ENCODE measurements around the gene KAT2B.
"Not testable (repeated sequence)": the region's sequence is repeated elsewhere in the genome, so short reads cannot be mapped to it uniquely, and the experiment has no call there.

Gene KAT2B

DNA sequence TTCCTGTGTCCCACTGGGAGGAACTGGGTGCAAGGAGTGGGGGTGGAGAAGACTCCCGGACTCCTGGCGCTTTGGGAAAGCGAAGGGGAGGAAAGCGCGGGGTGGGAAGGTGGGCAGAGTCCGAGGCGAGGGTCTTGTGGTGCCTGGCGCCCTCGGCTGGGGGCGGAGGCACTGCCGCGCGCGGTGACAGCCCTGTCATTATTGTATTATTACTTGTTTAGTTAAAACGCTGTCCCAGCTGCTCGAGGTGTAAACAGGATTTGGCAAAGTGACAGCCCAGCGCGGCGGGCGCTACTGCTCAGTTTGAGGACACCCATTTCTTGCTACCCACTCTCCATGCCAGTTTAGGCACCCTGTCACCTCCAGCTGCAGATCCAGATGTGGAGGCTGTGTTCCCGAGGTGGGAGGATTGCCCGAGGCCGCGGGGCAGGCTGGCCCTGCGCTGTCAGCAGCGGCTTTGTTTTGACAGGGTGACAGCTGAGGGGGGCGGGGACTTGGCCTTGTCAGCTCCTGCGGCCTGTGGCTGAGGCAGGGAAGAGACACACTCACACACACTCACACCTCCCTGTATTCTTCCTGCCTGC lies 1.0 kb downstream of the KAT2B start:
- in situ Hi-C loops (cut with MboI; ENCODE audit: low sequenced_read_pairs): no loop called here

DNA sequence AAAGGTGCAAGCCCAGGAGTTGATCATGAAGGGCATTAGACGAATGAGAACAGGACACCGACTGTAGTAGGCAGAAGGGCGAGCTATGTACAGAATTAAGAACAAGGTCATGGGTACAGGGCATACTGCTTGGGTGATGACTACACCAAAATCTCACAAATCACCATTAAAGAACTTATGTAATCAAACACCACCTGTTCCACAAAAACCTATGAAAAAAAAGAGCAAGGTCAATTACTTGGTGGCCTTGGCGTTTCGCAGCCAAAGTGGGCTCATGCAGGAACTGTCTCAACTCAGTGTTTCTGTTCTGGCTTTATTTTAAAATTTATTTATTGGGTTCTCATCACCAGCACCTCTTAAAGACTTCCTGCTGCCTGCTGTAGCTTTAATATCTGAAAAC lies 2.1 kb downstream of the KAT2B start:
- in situ Hi-C loops (cut with MboI; ENCODE audit: low sequenced_read_pairs): no loop called here

DNA sequence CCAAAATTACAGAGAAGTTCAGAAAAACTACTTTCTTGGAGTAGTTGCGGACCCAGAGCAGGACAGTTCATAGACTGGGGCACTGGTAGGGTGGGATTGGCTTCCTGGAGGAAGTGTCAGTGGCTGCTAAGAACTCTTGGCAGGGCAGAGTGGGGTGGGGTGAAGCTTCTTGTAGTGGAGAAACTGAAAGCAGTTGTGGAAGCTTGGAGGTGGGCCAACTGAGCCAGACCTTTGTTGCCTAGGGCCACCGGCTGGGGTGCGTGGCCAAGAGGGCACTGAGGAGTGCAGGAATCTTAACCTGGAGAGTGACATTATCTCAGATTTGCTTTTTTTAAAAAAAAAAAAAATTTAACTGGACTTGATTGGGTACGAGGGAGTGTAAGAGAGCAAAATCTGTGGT lies 3.1 kb downstream of the KAT2B start:
- in situ Hi-C loops (cut with MboI; ENCODE audit: low sequenced_read_pairs): no loop called here

GRCh38 chr3:20043825-20044224 lies 3.6 kb downstream of the KAT2B start:
- in situ Hi-C loops (cut with MboI; ENCODE audit: low sequenced_read_pairs): no loop called here

GRCh38 chr3:20045141-20045540 lies 4.9 kb downstream of the KAT2B start:
- in situ Hi-C loops (cut with MboI; ENCODE audit: low sequenced_read_pairs): not testable (repeated sequence)

GRCh38 chr3:20046556-20046955 lies 6.3 kb downstream of the KAT2B start:
- in situ Hi-C loops (cut with MboI; ENCODE audit: low sequenced_read_pairs): no loop called here

- in situ Hi-C loops (cut with MboI; ENCODE audit: low sequenced_read_pairs): no loop called here
Observed at GRCh38 chr3:20047341-20047779, 7.1 kb downstream of the KAT2B start.

DNA sequence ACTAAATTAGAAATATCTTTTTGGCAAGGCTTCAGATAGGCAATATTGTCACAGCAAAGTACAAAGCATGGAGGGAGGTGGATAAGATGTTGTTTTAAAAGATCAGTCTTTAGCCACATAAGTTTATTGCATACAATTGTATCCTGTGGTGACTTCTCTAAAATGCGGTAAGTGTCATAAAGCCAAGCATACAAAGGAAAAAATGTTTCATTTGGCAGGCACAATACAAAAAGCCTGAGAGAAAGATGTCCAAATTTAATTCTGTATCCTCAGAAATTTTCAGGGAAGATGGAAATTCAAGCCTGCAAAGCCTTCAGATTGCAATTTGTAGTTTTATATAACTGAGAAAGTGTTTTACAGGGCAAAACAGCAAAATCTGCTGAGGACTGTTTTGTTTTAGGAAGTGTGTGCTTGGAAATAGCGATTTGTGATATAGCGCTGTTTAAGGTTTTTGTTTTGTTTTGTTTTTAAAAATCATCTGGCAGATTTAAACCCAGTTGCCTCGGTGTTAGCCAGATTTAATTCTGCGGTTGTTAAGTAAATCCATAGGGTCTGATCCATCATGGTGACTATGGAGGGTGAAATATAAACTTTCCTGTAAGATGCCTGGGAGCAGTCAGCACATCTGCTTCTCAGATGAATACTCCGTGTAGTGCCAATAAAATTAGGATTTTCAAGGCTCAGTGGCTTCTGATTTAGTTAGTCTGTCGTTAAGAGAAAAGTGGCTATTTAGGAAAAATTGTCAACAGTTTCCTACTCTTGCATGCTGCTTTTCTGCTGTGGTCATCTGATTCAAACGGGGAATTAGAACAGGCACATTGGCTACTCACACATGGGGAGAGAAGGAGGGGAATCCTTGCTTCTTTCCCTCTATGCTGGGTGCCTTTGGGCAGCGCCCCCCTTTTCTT lies 8.0 kb downstream of the KAT2B start:
- in situ Hi-C loops (cut with MboI; ENCODE audit: low sequenced_read_pairs): no loop called here

DNA sequence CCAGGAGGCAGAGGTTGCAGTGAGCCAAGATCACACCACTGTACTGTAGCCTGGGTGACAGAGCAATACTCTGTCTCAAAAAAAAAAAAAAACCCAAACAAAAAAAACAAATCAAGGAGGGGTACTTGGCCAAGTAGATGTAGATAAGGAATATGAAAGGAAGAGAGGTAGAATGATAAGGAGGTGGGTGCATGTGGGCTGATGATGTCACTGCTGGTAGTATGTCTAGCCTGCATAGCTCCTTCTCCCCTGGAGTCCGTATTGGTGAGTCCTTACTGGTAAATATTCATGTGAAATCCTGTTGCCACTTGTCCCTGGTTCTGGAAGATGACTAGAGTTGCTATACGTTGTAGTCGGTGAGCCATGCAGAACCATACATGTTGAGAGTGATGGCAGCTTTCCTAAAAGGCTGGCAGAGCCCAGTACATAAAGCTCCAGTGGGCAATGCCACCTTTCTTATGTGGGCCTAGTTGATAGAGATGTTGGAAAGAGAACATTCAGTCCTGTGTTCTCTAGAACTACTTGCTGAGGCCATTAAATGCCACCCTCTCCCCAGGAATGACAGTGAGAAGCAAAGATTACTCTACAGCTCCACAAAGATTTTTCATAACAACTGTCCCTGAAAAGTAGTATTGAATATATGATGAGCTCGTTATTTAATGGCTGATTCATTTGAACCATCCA lies 11.0 kb downstream of the KAT2B start:
- in situ Hi-C loops (cut with MboI; ENCODE audit: low sequenced_read_pairs): no loop called here

- in situ Hi-C loops (cut with MboI; ENCODE audit: low sequenced_read_pairs): no loop called here
Observed at GRCh38 chr3:20052851-20053250, 12.6 kb downstream of the KAT2B start.

DNA sequence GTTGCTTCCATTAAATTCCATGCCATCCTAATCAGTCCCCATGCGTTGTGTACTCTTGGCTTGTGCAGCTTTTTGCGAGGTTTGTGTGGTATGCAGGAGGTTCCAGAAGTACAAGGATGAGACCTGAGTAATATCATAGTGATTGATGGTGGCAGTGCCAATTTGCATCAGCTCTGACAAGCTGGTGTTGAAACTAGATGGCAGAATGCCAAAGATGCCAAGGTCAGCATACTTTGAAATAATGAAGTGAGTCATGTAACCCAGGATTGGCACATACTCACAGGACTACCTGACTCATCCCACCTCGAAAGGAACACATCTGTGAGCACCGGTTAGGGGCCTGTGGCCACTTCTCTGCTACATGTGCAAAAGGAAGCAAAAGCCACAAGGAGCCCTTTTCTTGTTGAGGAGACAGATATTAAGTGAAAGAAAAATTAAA lies 14.3 kb downstream of the KAT2B start:
- in situ Hi-C loops (cut with MboI; ENCODE audit: low sequenced_read_pairs): no loop called here

DNA sequence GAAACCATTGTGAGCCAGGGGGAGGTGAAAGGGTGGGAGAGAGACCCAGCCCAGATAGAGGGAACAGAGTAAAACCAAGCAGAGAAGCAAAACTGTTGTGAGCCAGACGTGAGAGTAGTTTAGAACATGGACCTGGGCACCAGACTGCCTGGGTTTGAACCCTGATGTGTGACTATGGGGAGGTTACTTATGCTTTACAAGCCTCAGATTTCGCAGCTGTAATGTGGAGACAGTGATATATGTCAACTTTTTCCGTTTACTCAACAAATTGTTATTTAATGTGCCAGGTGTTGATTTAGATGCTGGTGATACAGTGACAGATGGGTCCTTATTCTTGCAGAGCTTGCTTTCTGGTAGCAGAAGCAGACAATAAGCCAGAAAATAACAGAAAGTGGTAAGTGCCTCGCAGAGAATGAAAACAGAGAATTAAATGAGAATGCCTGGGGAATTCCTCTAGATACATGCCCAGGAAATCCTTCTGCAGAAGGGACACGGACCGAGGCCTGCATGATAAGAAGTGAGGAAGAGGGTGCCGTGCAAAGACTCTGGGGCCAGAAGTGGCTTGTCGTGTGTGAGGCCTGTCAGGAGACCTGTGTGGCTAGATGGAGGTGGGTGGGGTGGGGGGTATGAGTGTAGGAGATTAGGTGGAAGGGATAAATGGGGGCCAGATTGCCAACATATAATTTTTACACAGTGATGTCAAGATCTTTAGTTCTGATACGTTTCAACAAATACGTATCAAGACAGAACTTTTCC lies 15.0 kb downstream of the KAT2B start:
- in situ Hi-C loops (cut with MboI; ENCODE audit: low sequenced_read_pairs): no loop called here

- in situ Hi-C loops (cut with MboI; ENCODE audit: low sequenced_read_pairs): no loop called here
Observed at GRCh38 chr3:20055842-20056241, 15.6 kb downstream of the KAT2B start.

- in situ Hi-C loops (cut with MboI; ENCODE audit: low sequenced_read_pairs): no loop called here
Observed at GRCh38 chr3:20056725-20057611, 16.7 kb downstream of the KAT2B start.

GRCh38 chr3:20057612-20058180 lies 17.4 kb downstream of the KAT2B start:
- in situ Hi-C loops (cut with MboI; ENCODE audit: low sequenced_read_pairs): no loop called here

DNA sequence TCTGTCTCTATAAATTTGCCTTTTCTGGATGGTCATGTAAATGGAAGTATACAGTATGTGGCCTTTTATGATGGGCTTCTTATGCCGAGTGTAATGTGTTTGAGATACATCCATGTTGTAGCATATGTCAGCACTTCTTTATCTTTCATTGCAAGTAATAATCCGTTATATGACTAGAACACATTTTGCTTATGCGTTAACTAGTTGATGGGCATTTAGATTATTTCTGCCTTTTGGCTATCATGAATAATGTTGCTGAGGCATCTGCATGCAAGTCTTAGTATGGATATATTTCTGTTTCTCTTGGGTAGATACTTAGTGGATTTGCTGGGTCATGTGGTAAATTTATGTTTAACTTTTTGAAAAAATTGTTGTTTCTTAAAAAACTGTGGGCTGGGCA lies 19.7 kb downstream of the KAT2B start:
- in situ Hi-C loops (cut with MboI; ENCODE audit: low sequenced_read_pairs): no loop called here

DNA sequence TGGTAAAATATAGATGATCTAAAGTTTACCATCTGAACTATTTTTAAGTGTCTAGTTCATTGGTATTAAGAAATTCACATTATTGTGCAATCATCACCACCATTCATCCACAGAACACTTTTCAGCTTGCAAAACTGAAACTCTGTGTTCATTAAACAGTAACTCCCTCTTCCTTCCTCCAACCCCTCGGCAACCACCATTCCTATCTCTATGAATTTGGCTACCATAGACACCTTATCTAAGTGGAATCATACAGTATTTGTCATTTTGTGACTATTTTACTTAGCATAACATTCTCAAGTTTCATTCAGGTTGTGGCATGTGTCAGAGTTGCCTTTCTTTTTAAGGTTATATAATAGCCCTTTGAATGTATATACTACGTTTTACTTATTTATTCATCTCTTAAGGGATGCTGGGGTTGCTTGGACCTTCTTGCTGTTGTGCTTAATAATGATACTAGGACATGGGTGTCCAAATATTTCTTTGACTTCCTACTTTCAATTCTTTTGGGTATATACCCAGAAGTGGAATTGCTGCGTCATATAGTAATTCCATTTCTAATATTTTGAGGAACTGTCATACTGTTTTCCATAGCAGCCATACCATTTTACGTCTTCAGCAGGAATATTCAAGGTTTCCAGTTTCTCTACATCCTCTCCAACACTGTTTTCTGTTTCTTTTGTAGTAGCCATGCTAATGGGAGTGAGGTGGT lies 20.9 kb downstream of the KAT2B start:
- in situ Hi-C loops (cut with MboI; ENCODE audit: low sequenced_read_pairs): no loop called here

GRCh38 chr3:20062996-20063395 lies 22.8 kb downstream of the KAT2B start:
- in situ Hi-C loops (cut with MboI; ENCODE audit: low sequenced_read_pairs): no loop called here

DNA sequence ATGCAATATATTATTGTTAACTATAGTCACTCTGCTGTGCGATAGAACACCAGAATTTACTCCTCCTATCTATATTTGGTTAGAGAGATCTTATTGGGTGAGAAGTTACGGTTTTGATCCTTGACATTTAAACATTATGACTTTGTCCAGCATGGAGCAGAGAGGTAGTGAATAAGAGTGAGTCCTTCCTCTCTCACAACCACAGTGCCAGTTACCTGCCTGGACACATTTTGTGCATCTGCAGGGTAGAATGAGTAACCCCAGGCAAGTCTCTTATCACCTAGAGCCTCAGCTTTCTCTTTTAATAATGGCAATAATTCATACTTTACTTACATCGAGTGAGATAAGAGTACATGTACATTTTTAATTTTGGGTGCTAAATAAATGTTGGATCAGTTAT lies 24.1 kb downstream of the KAT2B start:
- in situ Hi-C loops (cut with MboI; ENCODE audit: low sequenced_read_pairs): no loop called here
